Hematopoietic multipotent progenitor cell treated with erythropoietin and hydrocortisone succinate and interleukin-3 and kit ligand, for 17 days (in vitro differentiated cells): ENCODE data around the gene MBP.
A peak's percentile ranks its signal among the peaks of the same experiment; 100 is the strongest.

Experiments
- DNase-seq: peaks from one replicate; pipeline ENCODE4 v3.0.0-alpha.2; 2015; ENCODE audit warnings: low spot score

Gene MBP

GRCh38 chr18:77151033-77151771 lies 18.6 kb upstream of the MBP start:
- DNase-seq = no peak

GRCh38 chr18:77150588-77150987 lies 18.0 kb upstream of the MBP start:
- DNase-seq = no peak

- DNase-seq = no peak
Measured at GRCh38 chr18:77148289-77148688, 15.7 kb upstream of the MBP start.

GRCh38 chr18:77147418-77147852 lies 14.9 kb upstream of the MBP start:
- no peak for DNase-seq

GRCh38 chr18:77146249-77147080 lies 13.9 kb upstream of the MBP start:
- no peak for DNase-seq

GRCh38 chr18:77145364-77145901 lies 12.8 kb upstream of the MBP start:
- DNase-seq = no peak

DNA sequence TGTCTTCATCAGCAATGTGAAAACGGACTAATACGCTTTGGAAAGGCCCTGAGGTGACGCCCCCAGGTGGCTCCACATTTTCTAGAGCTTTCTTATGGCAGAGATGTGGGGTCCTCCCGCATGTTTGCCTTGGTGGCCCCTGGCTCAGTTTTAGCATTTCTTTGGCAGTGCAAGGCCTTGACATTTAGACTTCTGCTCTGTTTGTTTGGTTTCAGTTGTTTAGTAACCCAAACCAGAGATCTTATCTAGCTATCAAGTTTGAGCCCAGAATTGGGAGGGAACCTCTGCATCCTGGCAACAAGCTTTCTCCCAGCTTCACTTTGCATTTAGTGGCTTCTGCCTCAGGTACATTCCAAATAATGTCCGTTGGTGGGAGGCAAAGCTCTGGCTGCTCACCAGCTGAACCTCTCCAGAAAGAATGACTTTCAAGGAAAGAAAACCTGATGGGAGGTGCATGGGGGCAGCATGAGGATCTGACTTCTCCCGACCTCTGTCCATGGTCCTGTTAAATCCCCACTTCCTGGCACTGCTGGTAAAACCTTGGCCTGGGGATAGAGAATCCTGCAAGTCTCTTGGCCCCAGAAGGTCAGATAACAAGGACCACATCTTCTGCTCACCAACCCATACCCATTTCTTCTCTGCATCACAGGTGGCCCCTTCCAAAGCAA lies 12.0 kb upstream of the MBP start:
- DNase-seq = no peak

- no peak for DNase-seq
Measured at GRCh38 chr18:77144046-77144445, 11.5 kb upstream of the MBP start.

GRCh38 chr18:77143196-77143595 lies 10.6 kb upstream of the MBP start:
- no peak for DNase-seq

GRCh38 chr18:77141401-77142118 lies 9.0 kb upstream of the MBP start:
- no peak for DNase-seq

DNA sequence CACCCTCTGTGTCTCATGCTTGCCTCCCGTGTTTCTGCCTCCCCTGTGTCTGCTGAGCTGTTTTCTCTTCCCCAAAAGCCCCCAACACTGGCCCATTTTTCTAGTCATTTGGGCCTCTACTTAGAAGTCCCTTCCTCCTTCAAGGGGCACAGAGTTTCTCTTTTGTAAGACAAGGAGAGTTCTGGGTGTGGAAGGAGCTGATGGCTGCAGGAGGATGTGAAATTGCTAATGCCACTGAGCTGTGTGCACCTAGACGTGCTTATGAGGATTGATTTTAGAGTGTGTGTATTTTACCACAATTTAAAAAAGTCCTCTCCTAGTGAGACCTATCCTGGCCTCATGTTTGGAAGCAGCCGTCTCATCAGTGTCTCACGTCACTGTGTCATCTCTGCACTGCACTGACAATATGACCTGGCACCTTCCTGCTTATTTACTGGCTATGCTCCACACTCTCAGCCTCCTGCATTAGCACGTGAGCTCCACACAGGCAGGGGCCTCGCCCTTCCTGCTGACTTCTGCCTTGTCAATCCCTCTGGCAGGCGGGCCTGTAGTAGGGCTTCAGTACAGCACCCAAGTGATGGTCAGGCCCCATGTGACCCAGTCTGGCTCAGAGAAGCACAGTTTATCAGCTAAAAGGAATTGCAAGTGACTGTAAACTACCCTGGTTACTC lies 8.0 kb upstream of the MBP start:
- DNase-seq = peak; percentile 79

DNA sequence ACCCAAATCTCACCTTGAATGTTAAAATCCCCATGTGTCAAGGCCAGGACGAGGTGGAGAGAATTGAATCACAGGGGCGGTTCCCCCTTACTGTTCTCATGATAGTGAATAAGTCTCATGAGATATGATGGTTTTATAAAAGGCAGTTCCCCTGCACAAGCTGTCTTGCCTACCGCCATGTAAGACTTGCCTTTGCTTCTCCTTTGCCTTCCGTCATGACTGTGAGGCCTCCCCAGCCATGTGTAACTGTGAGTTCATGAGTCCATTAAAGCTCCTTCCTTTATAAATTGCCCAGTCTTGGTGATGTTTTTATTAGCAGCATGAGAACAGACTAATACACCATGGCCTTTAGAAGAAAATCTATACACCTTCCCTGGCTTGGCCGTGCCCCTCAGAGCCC lies 7.4 kb upstream of the MBP start:
- no peak for DNase-seq

DNA sequence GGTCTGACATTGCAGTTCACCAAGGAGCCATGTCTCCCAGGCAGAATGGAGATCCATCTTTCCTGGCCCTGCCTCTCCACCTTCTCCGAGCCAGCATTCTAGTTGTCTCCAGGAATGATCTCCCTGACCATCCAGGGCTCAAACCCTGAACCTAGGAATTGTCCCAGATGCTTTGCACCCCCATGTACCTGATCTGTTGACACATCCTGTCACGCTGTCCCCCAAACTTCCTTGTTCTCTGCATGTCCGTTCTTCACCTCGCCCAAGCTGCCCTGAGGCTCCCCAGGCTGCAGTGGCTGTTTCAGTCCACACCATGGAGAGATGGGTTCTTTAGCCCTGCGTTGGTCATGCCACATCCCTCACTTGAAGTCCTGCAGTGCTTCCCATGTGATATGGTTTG lies 7.0 kb upstream of the MBP start:
- no peak for DNase-seq

GRCh38 chr18:77138270-77138669 lies 5.7 kb upstream of the MBP start:
- DNase-seq = no peak

DNA sequence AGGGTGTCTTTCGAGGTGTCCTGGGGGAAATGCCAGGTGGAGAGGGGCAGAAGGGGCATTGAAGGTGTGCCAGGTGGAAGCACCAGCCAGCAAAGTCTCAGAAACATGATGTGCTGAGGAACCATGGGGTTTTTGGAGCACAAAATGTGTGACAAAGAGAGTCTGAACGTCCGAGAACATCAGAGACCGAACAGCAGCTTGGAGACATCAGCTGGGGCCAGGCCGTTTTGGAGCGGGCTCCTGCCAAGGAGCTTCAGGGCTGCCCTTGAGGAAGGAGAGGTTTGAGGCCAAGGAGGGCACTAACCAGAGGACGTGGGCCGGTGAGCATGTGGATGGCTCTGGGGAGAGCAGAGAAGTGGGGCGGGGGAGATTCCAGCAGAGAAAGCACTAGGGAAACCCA lies 5.3 kb upstream of the MBP start:
- DNase-seq = no peak

DNA sequence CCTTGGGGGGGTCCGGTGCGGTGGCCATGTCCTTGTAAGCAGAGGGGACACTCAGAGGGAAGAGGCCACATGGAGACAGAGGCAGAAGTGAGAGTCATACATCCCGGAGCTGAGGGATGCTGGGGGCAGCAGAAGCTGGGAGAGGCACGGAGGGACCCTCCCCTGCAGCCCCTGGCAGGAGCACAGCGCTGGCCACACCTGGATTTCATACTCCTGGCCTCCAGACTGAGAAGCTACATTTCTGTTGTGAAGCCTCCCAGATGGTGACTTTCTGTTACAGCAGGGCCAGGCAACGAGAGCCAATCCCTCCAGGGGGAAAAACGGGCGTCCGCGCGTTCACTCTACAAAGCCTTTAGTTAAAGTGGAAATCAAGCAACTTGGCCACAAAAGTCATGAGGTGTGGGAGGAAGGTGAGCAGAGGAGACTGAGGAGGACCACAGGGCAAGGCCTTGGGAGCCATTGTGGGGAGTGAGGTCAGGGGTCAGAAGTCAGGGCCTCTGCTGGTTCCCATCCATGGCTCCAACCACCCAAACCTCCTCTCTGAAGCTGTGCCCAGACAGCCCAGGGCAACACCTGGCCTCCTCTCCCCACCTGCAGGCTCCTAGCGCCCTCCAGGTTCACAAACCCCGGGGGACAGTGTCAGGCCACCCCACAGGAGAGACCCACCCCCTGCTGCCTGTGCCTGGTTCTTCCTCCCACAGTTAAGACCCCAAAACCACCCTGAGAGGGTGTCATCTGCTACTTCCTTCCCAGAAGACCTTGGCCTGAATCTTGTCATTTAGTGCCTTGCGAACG lies 4.5 kb upstream of the MBP start:
- no peak for DNase-seq

- no peak for DNase-seq
Measured at GRCh38 chr18:77136076-77136718, 3.6 kb upstream of the MBP start.

DNA sequence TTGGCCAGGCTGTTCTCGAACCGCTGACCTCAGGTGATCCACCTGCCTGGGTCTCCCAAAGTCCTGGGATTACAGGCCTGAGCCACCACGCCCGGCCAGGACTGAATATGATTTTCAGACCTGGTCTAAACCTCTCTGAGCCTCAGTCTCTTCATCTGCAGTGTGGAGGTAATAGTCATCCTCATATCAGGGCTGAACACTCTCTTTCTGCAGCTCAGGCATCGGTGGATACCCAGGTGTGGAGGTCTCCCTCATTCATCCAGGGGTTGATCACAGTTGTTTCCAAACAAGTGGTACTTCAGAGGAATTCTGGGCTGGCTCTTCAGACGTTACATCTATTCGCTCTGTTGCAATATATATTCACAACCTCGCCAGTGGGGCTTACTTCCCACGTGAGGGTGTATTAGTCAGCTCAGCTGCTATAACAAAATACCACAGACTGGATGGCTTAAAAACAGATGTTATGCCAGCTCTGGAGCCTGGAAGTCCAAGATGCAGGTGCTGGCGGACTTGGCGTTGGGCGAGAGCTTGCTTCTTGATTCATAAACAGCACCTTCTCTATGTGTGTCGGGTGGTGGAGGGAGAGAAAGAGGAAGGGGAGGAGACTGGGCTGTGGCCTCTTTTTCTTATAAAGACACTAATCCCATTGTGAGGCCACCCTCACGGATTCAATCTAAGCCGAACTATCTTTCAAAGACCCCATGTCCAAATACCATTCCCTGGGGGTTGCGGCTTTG lies 2.9 kb upstream of the MBP start:
- no peak for DNase-seq

- DNase-seq = no peak
Measured at GRCh38 chr18:77134611-77135010, 2.0 kb upstream of the MBP start.
